Suprapubic skin (tissue), 4 donors: ENCODE data around the gene SACS.

Experiments used
- CTCF ChIP-seq, 2 donors: fragments of 200-600 bp in 1 of 2; fragments of 450-650 bp in 1 of 2; sonication (generic) in 1 of 2; IDR thresholded peaks; one replicate each; pipeline ENCODE4 v1.5.1; 2016 to 2019; ENCODE audit warnings: antibody characterized with exemption in 2 of 2, mild to moderate bottlenecking in 1 of 2, moderate library complexity in 1 of 2
- EP300 ChIP-seq: sonication (generic); formaldehyde crosslinking; IDR thresholded peaks from one replicate; pipeline ENCODE4 v1.6.1; 2017; ENCODE audit warnings: antibody characterized with exemption
- POLR2A ChIP-seq, 2 donors: fragments of 450-650 bp; IDR thresholded peaks; one replicate each; pipeline ENCODE4 v1.6.1; 2017; ENCODE audit warnings: antibody characterized with exemption in 2 of 2, mild to moderate bottlenecking in 2 of 2, moderate library complexity in 2 of 2
- POLR2AphosphoS5 ChIP-seq, 3 donors: sonication (generic); formaldehyde crosslinking; IDR thresholded peaks; one replicate each; pipeline ENCODE4 v1.6.1; 2017; ENCODE audit warnings: antibody characterized with exemption in 3 of 3

GRCh38 chr13:23323946-23324709 lies 109.4 kb downstream of the SACS start:
- TF ChIP-seq CTCF (IDR thresholded peaks at IDR 0.05) (no peak), POLR2A (IDR thresholded peaks at IDR 0.05) (no peak), EP300 (no peak), POLR2AphosphoS5 (IDR thresholded peaks at IDR 0.05) (no peak)
